ENCODE data around the gene LYL1. TPM values are rescaled to one million over a fixed set of nuclear protein-coding genes. Genes with fewer than 3 reads are reported as not detected.

The LYL1 gene
- total and polyA plus RNA-seq, 2 of the 13 experiments (the other 11 are each of a cell fraction or from before 2014, with no cell fraction given), result 0.75 to 0.92 TPM

DNA sequence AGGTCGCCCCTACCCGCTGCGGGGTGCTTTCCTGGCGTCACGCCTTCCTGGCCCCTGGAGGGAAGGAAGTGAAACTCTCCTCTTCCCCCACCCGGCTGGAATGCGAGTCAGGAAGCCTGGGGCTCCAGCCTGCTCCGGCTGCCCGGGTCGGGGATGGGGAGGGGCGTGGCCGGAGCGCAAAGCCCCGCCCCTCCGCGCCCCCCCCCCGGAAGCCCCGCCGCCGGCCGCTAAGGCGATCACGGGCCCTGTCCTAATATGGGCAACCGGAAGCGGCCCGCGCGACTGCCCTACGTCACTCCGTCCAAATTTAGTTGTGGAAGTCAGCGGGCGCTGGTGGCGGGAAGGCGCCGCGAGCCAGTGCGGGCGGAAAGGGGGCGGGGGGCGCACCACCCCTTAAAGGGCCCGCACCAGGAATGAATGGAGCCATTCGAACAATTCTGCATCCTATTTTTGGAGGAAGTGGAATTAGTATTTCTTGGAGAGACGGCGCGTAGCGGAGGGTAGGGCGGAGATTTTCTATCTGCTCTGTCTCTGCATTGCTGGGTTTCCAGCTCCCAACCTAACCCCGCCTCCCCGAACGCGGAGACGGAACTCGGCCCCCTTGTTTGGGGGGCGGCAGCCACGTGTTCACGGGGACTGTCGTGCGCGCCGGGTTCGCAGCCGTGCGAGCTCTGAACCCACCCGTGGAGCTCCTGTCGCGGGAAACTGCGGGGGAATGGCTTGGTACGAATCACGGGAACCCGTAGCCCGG is 49.1 kb upstream of the LYL1 start (continued):
- TF ChIP-seq GRHL1 (CRISPR knock-in tag; conservative IDR thresholded peaks at IDR 0.05), result no peak
- TF ChIP-seq, protein P1, sequence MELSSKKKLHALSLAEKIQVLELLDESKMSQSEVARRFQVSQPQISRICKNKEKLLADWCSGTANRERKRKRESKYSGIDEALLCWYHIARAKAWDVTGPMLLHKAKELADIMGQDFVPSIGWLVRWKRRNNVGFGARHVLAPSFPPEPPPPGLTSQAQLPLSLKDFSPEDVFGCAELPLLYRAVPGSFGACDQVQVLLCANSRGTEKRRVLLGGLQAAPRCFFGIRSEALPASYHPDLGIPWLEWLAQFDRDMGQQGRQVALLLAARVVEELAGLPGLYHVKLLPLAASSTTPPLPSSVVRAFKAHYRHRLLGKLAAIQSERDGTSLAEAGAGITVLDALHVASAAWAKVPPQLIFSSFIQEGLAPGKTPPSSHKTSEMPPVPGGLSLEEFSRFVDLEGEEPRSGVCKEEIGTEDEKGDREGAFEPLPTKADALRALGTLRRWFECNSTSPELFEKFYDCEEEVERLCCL (CRISPR knock-in tag; IDR thresholded peaks at IDR 0.05; ENCODE audit: borderline replicate concordance), result no peak
- TF ChIP-seq ARNT (IDR thresholded peaks at IDR 0.05), result no peak
- TF ChIP-seq, protein P2, sequence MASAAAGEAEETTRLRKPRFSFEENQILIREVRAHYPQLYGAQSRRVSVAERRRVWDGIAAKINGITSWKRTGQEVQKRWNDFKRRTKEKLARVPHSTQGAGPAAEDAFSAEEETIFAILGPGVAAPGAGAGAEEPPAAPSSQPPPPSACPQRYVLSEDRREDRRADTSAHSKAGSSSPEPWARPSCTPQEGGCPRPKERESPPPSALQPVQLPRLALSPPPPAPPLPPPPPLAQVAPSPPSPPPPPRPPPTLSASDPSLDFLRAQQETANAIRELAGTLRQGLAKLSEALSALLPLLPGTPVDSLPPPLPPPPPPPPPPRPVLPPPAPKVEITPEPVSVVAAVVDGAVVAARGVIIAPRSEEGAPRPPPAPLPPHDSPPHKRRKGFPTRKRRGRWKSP (CRISPR knock-in tag; IDR thresholded peaks at IDR 0.05), result 0 out of 2 replicates have a peak, but pooled peaks have one; percentile 12
- no peak for TF ChIP-seq MAFF (IDR thresholded peaks at IDR 0.05; ENCODE audit: low read depth, low read length)
- TF ChIP-seq POLR2G (IDR thresholded peaks at IDR 0.05; ENCODE audit: low read depth, low read length), result peak; percentile 81
- peak; percentile 55 for TF ChIP-seq ZFY (CRISPR knock-in tag; IDR thresholded peaks at IDR 0.05)
- TF ChIP-seq ADNP (CRISPR knock-in tag; IDR thresholded peaks at IDR 0.05), result no peak
- TF ChIP-seq RORA (CRISPR knock-in tag; IDR thresholded peaks at IDR 0.05), result no peak
- no peak for TF ChIP-seq ZNF619 (CRISPR knock-in tag; IDR thresholded peaks at IDR 0.05)
- TF ChIP-seq, protein P3, sequence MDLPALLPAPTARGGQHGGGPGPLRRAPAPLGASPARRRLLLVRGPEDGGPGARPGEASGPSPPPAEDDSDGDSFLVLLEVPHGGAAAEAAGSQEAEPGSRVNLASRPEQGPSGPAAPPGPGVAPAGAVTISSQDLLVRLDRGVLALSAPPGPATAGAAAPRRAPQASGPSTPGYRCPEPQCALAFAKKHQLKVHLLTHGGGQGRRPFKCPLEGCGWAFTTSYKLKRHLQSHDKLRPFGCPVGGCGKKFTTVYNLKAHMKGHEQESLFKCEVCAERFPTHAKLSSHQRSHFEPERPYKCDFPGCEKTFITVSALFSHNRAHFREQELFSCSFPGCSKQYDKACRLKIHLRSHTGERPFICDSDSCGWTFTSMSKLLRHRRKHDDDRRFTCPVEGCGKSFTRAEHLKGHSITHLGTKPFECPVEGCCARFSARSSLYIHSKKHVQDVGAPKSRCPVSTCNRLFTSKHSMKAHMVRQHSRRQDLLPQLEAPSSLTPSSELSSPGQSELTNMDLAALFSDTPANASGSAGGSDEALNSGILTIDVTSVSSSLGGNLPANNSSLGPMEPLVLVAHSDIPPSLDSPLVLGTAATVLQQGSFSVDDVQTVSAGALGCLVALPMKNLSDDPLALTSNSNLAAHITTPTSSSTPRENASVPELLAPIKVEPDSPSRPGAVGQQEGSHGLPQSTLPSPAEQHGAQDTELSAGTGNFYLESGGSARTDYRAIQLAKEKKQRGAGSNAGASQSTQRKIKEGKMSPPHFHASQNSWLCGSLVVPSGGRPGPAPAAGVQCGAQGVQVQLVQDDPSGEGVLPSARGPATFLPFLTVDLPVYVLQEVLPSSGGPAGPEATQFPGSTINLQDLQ (CRISPR knock-in tag; IDR thresholded peaks at IDR 0.05), result no peak; the same call in 1 of the 2 replicates
- no peak for TF ChIP-seq PCBP1 (IDR thresholded peaks at IDR 0.05; ENCODE audit: borderline replicate concordance, low read depth, low read length)
- no peak for TF ChIP-seq GTF2F1 (IDR thresholded peaks at IDR 0.05; ENCODE audit: low read length)
- TF ChIP-seq ZNF264 (CRISPR knock-in tag; IDR thresholded peaks at IDR 0.05), result no peak
- no peak for TF ChIP-seq TMF1 (CRISPR knock-in tag; IDR thresholded peaks at IDR 0.05; ENCODE audit: low read depth)
- TF ChIP-seq, protein P4, sequence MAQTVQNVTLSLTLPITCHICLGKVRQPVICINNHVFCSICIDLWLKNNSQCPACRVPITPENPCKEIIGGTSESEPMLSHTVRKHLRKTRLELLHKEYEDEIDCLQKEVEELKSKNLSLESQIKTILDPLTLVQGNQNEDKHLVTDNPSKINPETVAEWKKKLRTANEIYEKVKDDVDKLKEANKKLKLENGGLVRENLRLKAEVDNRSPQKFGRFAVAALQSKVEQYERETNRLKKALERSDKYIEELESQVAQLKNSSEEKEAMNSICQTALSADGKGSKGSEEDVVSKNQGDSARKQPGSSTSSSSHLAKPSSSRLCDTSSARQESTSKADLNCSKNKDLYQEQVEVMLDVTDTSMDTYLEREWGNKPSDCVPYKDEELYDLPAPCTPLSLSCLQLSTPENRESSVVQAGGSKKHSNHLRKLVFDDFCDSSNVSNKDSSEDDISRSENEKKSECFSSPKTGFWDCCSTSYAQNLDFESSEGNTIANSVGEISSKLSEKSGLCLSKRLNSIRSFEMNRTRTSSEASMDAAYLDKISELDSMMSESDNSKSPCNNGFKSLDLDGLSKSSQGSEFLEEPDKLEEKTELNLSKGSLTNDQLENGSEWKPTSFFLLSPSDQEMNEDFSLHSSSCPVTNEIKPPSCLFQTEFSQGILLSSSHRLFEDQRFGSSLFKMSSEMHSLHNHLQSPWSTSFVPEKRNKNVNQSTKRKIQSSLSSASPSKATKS (CRISPR knock-in tag; IDR thresholded peaks at IDR 0.05), result no peak; the same call in 1 of the 2 replicates
- no peak for TF ChIP-seq SATB2 (CRISPR knock-in tag; IDR thresholded peaks at IDR 0.05)
- TF ChIP-seq FOXC1 (CRISPR knock-in tag; IDR thresholded peaks at IDR 0.05; ENCODE audit: borderline replicate concordance), result no peak
- TF ChIP-seq SALL1 (CRISPR knock-in tag; IDR thresholded peaks at IDR 0.05), result peak; percentile 68
- TF ChIP-seq NFYC (CRISPR knock-in tag; IDR thresholded peaks at IDR 0.05), result no peak; the same call in 1 of the 2 replicates
